ENCODE data around the gene PCGF2. TPM values are rescaled to one million over a fixed set of nuclear protein-coding genes. Genes with fewer than 3 reads are reported as not detected.
A peak's percentile ranks its signal among the peaks of the same experiment; 100 is the strongest.

PCGF2 gene
- 91.3 and 95.1 TPM in 2 replicates for total RNA-seq (2022)
- Bru-seq, nascent RNA: percentile 70 among the genes with signal in this experiment
- percentile 77 among the genes with signal in this experiment for BruChase-seq, experiment 1, labeled RNA remaining after a 2-hour chase
- BruChase-seq, experiment 2, labeled RNA remaining after a 6-hour chase: percentile 87 among the genes with signal in this experiment
- long read RNA-seq, partial matches to known transcripts: 38 of 44 reads
- long read RNA-seq, other reads (novel, unspliced or antisense): 5 of 44 reads

DNA sequence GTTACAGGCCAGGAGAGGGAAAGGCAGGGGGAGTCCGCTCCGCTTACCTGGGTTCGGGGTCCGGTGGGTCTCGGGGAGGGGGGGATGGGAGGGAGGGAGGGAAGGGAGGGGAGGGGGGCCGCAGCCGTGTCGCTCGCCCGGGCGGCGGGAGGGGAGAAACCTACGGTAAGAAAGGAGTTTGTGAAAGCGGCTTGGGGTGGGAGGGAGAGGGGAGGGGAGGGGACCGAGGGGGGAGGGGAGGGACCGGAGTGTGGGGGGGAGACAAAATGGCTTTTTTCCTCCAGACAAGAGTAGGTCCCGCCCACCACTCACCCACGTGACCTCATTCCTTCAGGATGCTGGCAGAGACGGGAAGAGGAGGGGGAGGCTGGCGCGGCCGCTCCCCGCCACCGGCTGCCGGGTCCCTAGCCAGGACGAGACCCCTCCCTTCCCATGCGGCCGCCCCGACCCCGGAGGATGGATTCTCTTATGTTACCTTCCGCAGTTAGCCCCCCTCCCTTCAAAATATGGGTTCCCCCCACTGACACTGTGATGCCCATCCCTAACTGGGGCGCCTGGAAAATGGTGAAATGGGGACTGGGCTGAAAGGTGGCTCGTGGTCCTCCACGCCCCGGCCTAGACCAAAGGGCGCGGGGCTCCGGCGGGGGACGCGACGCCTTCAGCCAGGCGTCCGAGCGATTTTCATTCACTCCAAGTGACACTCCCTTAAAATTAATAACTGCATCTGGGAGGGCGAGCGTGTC, at the start of gene PCGF2:
TSS of gene PCGF2 (minus strand) at position 188 of the 743 bp plus-strand sequence. CDS start 7,934 bp downstream, outside the sequence.
- BruUV-seq (replicated peaks): no TSS peak
- intact Hi-C loops (cut with micrococcal nuclease; ENCODE audit: unreplicated experiment): loop anchor here (2.0 kb wide), 1 partner anchor 18 kb away; the partner anchor contains the start of gene CISD3
- no peaks in the 10 kb centered on the region for H3K9me3 ChIP-seq
- ChIA-PET CTCF (no interaction called here), POLR2A (no interaction called here)
- peaks cover 27% of the 10 kb centered on the region for H3K4me1 ChIP-seq
- H3K36me3 ChIP-seq (ENCODE audit: control insufficient read depth, insufficient read depth, low read length): no peaks in the 10 kb centered on the region
- Mint-ChIP-seq H3K27me3 (ENCODE audit: insufficient read depth, unreplicated experiment) (peaks cover 2% of the 10 kb centered on the region), H3K9me3 (ENCODE audit: unreplicated experiment) (no peaks in the 10 kb centered on the region), H3K4me3 (ENCODE audit: unreplicated experiment) (peak within 1 kb of the TSS; percentile 79), H3K27ac (ENCODE audit: unreplicated experiment) (peak within 1 kb of the TSS; percentile 81), H3K4me1 (ENCODE audit: low read depth, unreplicated experiment) (peaks cover 37% of the 10 kb centered on the region), H3K36me3 (ENCODE audit: insufficient read depth, unreplicated experiment) (peaks cover 41% of the 10 kb centered on the region)
- peak; percentile 92 to 96 for DNase-seq
- H3K4me3 ChIP-seq (ENCODE audit: low read depth, low read length): peak within 1 kb of the TSS; percentile 90
- TF ChIP-seq CTCF (IDR thresholded peaks at IDR 0.05; ENCODE audit: insufficient read depth in 1 of 2, low read depth in 1 of 2, low read length in 1 of 2, severe bottlenecking in 1 of 2, unreplicated experiment in 1 of 2): no peak
- H3K27me3 ChIP-seq (replicated peaks; ENCODE audit: control insufficient read depth, insufficient read depth, low read length): no peaks in the 10 kb centered on the region

DNA sequence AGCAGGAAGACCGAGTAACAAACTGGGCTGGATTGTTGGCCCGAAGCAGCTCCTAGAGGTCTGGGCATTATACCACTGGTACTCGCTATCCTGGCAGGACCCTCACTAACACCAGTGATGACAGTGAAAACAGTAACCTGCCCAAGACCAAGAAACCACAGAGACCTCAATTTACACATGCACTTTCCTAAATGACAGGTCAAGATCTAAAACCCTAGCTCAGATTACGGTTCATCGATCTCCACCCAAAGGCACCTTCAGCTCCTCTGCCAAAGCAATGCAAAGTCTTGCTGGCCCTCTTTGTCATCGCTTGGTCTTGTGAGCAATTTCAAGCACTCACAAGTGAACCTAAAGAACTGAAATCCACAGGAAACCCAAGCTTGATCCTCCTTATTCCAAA, 49.7 kb upstream of the PCGF2 start:
- H3K27me3 ChIP-seq (replicated peaks; ENCODE audit: control insufficient read depth, insufficient read depth, low read length): no peaks in the 10 kb centered on the region
- peak overlapping the region; percentile 91 for H3K27ac Mint-ChIP-seq (ENCODE audit: unreplicated experiment)
- H3K4me3 Mint-ChIP-seq (ENCODE audit: unreplicated experiment): peak overlapping the region; percentile 93
- peaks cover 10% of the 10 kb centered on the region for H3K4me1 ChIP-seq
- H3K36me3 Mint-ChIP-seq (ENCODE audit: insufficient read depth, unreplicated experiment): peaks cover 68% of the 10 kb centered on the region
- H3K4me1 Mint-ChIP-seq (ENCODE audit: low read depth, unreplicated experiment): peaks cover 32% of the 10 kb centered on the region
- no peak for DNase-seq
- H3K36me3 ChIP-seq (ENCODE audit: control insufficient read depth, insufficient read depth, low read length): peaks cover 3% of the 10 kb centered on the region; the same call in 1 of the 2 replicates
- no peaks in the 10 kb centered on the region for H3K9me3 ChIP-seq
- BruUV-seq (replicated peaks): no TSS peak
- H3K27me3 Mint-ChIP-seq (ENCODE audit: insufficient read depth, unreplicated experiment): no peaks in the 10 kb centered on the region
- no peak for TF ChIP-seq CTCF (IDR thresholded peaks at IDR 0.05; ENCODE audit: insufficient read depth in 1 of 2, low read depth in 1 of 2, low read length in 1 of 2, severe bottlenecking in 1 of 2, unreplicated experiment in 1 of 2)
- POLR2A ChIA-PET: no interaction called here
- no peaks in the 10 kb centered on the region for H3K9me3 Mint-ChIP-seq (ENCODE audit: unreplicated experiment)
- intact Hi-C loops (cut with micrococcal nuclease; ENCODE audit: unreplicated experiment): no loop called here
- CTCF ChIA-PET: no interaction called here
- H3K4me3 ChIP-seq (ENCODE audit: low read depth, low read length): no peak overlapping the region

GRCh38 chr17:38797158-38797490, 49.0 kb upstream of the PCGF2 start:
- Mint-ChIP-seq H3K27me3 (ENCODE audit: insufficient read depth, unreplicated experiment) (no peaks in the 10 kb centered on the region), H3K27ac (ENCODE audit: unreplicated experiment) (no peak overlapping the region), H3K4me3 (ENCODE audit: unreplicated experiment) (peak overlapping the region; percentile 93), H3K9me3 (ENCODE audit: unreplicated experiment) (no peaks in the 10 kb centered on the region), H3K4me1 (ENCODE audit: low read depth, unreplicated experiment) (peaks cover 32% of the 10 kb centered on the region), H3K36me3 (ENCODE audit: insufficient read depth, unreplicated experiment) (peaks cover 65% of the 10 kb centered on the region)
- Histone ChIP-seq H3K9me3 (no peaks in the 10 kb centered on the region), H3K27me3 (replicated peaks; ENCODE audit: control insufficient read depth, insufficient read depth, low read length) (no peaks in the 10 kb centered on the region), H3K36me3 (ENCODE audit: control insufficient read depth, insufficient read depth, low read length) (peaks cover 3% of the 10 kb centered on the region; the same call in 1 of the 2 replicates), H3K4me1 (peaks cover 10% of the 10 kb centered on the region), H3K4me3 (ENCODE audit: low read depth, low read length) (no peak overlapping the region)
- CTCF ChIA-PET: no interaction called here
- intact Hi-C loops (cut with micrococcal nuclease; ENCODE audit: unreplicated experiment): no loop called here
- no peak for TF ChIP-seq CTCF (IDR thresholded peaks at IDR 0.05; ENCODE audit: insufficient read depth in 1 of 2, low read depth in 1 of 2, low read length in 1 of 2, severe bottlenecking in 1 of 2, unreplicated experiment in 1 of 2)
- no TSS peak for BruUV-seq (replicated peaks)
- POLR2A ChIA-PET: no interaction called here
- DNase-seq: no peak
